HCT116 (cell line): ENCODE measurements around the gene SVEP1.

Source experiments
- CEBPB ChIP-seq: IDR thresholded peaks from 2 replicates; pipeline ENCODE4 v1.6.1; 2012; ENCODE audit warnings: low read depth
- EZH2 ChIP-seq: fragments of 200-600 bp; sonication (generic); IDR thresholded peaks from 2 replicates; pipeline ENCODE4 v1.6.1; 2017; ENCODE audit warnings: antibody characterized with exemption, mixed run types
- EZH2phosphoT487 ChIP-seq: fragments of 200-600 bp; IDR thresholded peaks from 2 replicates; pipeline ENCODE4 v1.6.1; 2018; ENCODE audit warnings: antibody characterized with exemption, borderline replicate concordance
- JUND ChIP-seq: IDR thresholded peaks from 2 replicates; pipeline ENCODE4 v1.6.1; 2012
- POLR2A ChIP-seq: IDR thresholded peaks from 2 replicates; pipeline ENCODE4 v1.7.0; 2011; ENCODE audit warnings: borderline replicate concordance; ENCODE audit not compliant: insufficient read depth, insufficient read length; ENCODE audit errors: extremely low read depth
- POLR2AphosphoS5 ChIP-seq: IDR thresholded peaks from 2 replicates; pipeline ENCODE4 v1.6.1; 2011; ENCODE audit warnings: mild to moderate bottlenecking, low read depth, low read length, moderate library complexity
- RAD21 ChIP-seq: IDR thresholded peaks from 2 replicates; pipeline ENCODE4 v1.6.1; 2012; ENCODE audit warnings: low read depth, mild to moderate bottlenecking
- SP1 ChIP-seq: IDR thresholded peaks from 2 replicates; pipeline ENCODE4 v1.6.1; 2012; ENCODE audit warnings: low read depth
- TCF7L2 ChIP-seq: IDR thresholded peaks from 2 replicates; pipeline ENCODE4 v1.7.0; 2011; ENCODE audit warnings: borderline replicate concordance, inconsistent platforms; ENCODE audit not compliant: insufficient read depth, insufficient read length; ENCODE audit errors: extremely low read depth
- YY1 ChIP-seq: IDR thresholded peaks from 2 replicates; pipeline ENCODE4 v1.6.1; 2011; ENCODE audit warnings: low read length, low read depth, moderate library complexity, mild to moderate bottlenecking; ENCODE audit not compliant: insufficient replicate concordance; ENCODE audit errors: extremely low read depth
- ZFX ChIP-seq: fragments of 450-650 bp; IDR thresholded peaks from 2 replicates; pipeline ENCODE4 v1.6.1; 2017
- ZNF274 ChIP-seq: fragments of 200-500 bp; sonication (Bioruptor generic); IDR thresholded peaks from 2 replicates; pipeline ENCODE4 v1.6.1; 2014; ENCODE audit warnings: mild to moderate bottlenecking, low read depth, low read length, inconsistent platforms
- TF ChIP-seq, protein P1 (sequence below): IDR thresholded peaks from 2 replicates; pipeline ENCODE4 v1.6.1; 2012; ENCODE audit warnings: low read depth
- TF ChIP-seq, protein P2 (sequence below), 3 experiments: fragments of 200-600 bp in 1 of 3; sonication (generic) in 1 of 3; IDR thresholded peaks in 2 of 3; conservative IDR thresholded peaks in 1 of 3; 2 replicates each; pipeline ENCODE4 v1.5.1; 2012 to 2017; ENCODE audit warnings: low read depth in 2 of 3, low read length in 2 of 3, antibody characterized with exemption in 1 of 3, borderline replicate concordance in 1 of 3, control low read depth in 1 of 3, mild to moderate bottlenecking in 1 of 3, mixed read lengths in 1 of 3, mixed run types in 1 of 3, moderate library complexity in 1 of 3; ENCODE audit not compliant: insufficient read depth in 1 of 3

DNA sequence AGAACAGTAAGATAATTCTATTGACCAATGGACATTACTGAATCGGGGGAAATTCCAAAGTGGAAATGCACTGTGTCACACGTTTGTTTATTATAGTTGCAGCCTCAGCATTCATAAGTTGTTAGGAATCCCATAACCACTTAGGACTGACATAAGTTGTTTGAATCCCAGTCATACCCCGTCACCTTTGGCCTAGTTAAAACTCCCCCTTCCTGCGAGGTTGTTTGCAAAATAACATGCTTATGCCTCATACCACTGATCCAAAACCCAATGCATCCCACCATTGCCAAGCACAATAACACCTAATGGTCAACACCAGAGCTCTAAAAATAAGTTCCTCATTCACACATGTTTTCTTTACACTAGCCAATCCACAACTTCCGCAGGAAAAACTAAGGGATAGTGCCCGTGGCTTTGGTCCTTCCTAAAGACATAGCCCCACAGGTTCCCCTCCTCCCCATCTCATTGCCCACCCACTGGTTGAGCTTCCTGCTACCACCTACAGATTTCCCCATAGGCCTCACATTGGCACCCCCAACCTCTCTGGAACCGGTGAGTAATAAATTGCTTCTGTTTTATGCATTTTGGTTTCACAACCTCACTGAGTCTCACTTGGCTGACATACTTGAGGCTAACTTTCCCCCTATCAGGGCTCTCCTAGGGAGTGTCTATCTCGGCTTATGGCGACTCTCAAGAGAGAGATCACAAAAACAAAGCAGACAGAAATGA lies 46.7 kb upstream of the SVEP1 start:
- TF ChIP-seq, protein P1, sequence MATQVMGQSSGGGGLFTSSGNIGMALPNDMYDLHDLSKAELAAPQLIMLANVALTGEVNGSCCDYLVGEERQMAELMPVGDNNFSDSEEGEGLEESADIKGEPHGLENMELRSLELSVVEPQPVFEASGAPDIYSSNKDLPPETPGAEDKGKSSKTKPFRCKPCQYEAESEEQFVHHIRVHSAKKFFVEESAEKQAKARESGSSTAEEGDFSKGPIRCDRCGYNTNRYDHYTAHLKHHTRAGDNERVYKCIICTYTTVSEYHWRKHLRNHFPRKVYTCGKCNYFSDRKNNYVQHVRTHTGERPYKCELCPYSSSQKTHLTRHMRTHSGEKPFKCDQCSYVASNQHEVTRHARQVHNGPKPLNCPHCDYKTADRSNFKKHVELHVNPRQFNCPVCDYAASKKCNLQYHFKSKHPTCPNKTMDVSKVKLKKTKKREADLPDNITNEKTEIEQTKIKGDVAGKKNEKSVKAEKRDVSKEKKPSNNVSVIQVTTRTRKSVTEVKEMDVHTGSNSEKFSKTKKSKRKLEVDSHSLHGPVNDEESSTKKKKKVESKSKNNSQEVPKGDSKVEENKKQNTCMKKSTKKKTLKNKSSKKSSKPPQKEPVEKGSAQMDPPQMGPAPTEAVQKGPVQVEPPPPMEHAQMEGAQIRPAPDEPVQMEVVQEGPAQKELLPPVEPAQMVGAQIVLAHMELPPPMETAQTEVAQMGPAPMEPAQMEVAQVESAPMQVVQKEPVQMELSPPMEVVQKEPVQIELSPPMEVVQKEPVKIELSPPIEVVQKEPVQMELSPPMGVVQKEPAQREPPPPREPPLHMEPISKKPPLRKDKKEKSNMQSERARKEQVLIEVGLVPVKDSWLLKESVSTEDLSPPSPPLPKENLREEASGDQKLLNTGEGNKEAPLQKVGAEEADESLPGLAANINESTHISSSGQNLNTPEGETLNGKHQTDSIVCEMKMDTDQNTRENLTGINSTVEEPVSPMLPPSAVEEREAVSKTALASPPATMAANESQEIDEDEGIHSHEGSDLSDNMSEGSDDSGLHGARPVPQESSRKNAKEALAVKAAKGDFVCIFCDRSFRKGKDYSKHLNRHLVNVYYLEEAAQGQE, result no peak
- no peak for TF ChIP-seq JUND
- TF ChIP-seq, protein P2, sequence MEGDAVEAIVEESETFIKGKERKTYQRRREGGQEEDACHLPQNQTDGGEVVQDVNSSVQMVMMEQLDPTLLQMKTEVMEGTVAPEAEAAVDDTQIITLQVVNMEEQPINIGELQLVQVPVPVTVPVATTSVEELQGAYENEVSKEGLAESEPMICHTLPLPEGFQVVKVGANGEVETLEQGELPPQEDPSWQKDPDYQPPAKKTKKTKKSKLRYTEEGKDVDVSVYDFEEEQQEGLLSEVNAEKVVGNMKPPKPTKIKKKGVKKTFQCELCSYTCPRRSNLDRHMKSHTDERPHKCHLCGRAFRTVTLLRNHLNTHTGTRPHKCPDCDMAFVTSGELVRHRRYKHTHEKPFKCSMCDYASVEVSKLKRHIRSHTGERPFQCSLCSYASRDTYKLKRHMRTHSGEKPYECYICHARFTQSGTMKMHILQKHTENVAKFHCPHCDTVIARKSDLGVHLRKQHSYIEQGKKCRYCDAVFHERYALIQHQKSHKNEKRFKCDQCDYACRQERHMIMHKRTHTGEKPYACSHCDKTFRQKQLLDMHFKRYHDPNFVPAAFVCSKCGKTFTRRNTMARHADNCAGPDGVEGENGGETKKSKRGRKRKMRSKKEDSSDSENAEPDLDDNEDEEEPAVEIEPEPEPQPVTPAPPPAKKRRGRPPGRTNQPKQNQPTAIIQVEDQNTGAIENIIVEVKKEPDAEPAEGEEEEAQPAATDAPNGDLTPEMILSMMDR (IDR thresholded peaks at IDR 0.05 in 2 of 3, conservative IDR thresholded peaks at IDR 0.05 in 1 of 3; ENCODE audit: borderline replicate concordance in 1 of 3, insufficient read depth in 1 of 3, low read depth in 2 of 3, low read length in 2 of 3), result no peak
- no peak for TF ChIP-seq POLR2AphosphoS5
- no peak for TF ChIP-seq CEBPB
- no peak for TF ChIP-seq POLR2A
- TF ChIP-seq EZH2phosphoT487, result no peak
- TF ChIP-seq EZH2, result no peak
- no peak for TF ChIP-seq YY1
- TF ChIP-seq ZNF274, result no peak
- no peak for TF ChIP-seq RAD21
- no peak for TF ChIP-seq ZFX
- no peak for TF ChIP-seq TCF7L2
- TF ChIP-seq SP1, result no peak
